Neuronal stem cell (in vitro differentiated cells): ENCODE data around the gene PLEKHF1.

Source experiments
- DNase-seq: peaks from one replicate; pipeline ENCODE4 v3.0.0-alpha.2; 2013; ENCODE audit warnings: low spot score
- H2AFZ ChIP-seq: one replicate; pipeline ENCODE4 v1.6.1; 2013; ENCODE audit warnings: mild to moderate bottlenecking, low read length, inconsistent platforms
- H2AK5ac ChIP-seq: 2 replicates; pipeline ENCODE4 v1.6.1; 2013; ENCODE audit warnings: low read depth, mild to moderate bottlenecking, inconsistent platforms, low read length, moderate library complexity, mixed read lengths
- H2BK120ac ChIP-seq: 2 replicates; pipeline ENCODE4 v1.6.1; 2013; ENCODE audit warnings: low read depth, mild to moderate bottlenecking, inconsistent platforms, low read length, moderate library complexity, mixed read lengths
- H2BK12ac ChIP-seq: one replicate; pipeline ENCODE4 v1.6.1; 2013; ENCODE audit warnings: low read length, inconsistent platforms
- H2BK15ac ChIP-seq: 2 replicates; pipeline ENCODE4 v1.6.1; 2013; ENCODE audit warnings: mild to moderate bottlenecking, low read length, inconsistent platforms, mixed read lengths
- H2BK5ac ChIP-seq: one replicate; pipeline ENCODE4 v1.6.1; 2013; ENCODE audit warnings: inconsistent platforms, mild to moderate bottlenecking, low read length, moderate library complexity
- H3K14ac ChIP-seq: one replicate; pipeline ENCODE4 v1.6.1; 2013; ENCODE audit warnings: low read length, inconsistent platforms
- H3K18ac ChIP-seq: 2 replicates; pipeline ENCODE4 v1.6.1; 2013; ENCODE audit warnings: low read length, inconsistent platforms
- H3K23ac ChIP-seq: 2 replicates; pipeline ENCODE4 v1.6.1; 2013; ENCODE audit warnings: low read depth, mild to moderate bottlenecking, mixed read lengths, low read length, inconsistent platforms; ENCODE audit not compliant: poor library complexity
- H3K27ac ChIP-seq: replicated peaks from 3 replicates; pipeline ENCODE4 v1.5.1; 2013; ENCODE audit warnings: low read length, inconsistent platforms
- H3K27me3 ChIP-seq, 3 experiments: 2 replicates each; pipeline ENCODE4 v1.6.1; 2013; ENCODE audit warnings: low read length in 3 of 3, mild to moderate bottlenecking in 2 of 3, inconsistent platforms in 1 of 3, low read depth in 1 of 3, mixed read lengths in 1 of 3, moderate library complexity in 1 of 3; ENCODE audit not compliant: control insufficient read depth in 3 of 3, insufficient read depth in 3 of 3
- H3K36me3 ChIP-seq, 2 donors: replicated peaks in 1 of 2; 2 replicates each; pipeline ENCODE4 v1.6.1; 2013; ENCODE audit warnings: low read length in 2 of 2; ENCODE audit not compliant: control insufficient read depth in 2 of 2, insufficient read depth in 2 of 2
- H3K4ac ChIP-seq: 2 replicates; pipeline ENCODE4 v1.6.1; 2013; ENCODE audit warnings: inconsistent platforms, mild to moderate bottlenecking, low read length, moderate library complexity
- H3K4me1 ChIP-seq, 2 donors: 1 replicate in 1 of 2; 2 replicates in 1 of 2; pipeline ENCODE4 v1.6.1; 2013; ENCODE audit warnings: low read length in 2 of 2, low read depth in 1 of 2; ENCODE audit not compliant: control insufficient read depth in 2 of 2, insufficient read depth in 1 of 2
- H3K4me2 ChIP-seq: one replicate; pipeline ENCODE4 v1.6.1; 2013; ENCODE audit warnings: mild to moderate bottlenecking, low read length, inconsistent platforms; ENCODE audit not compliant: insufficient read depth, poor library complexity, severe bottlenecking
- H3K4me3 ChIP-seq, 2 donors: 2 replicates each; pipeline ENCODE4 v1.5.1; 2013; ENCODE audit warnings: low read length in 2 of 2, mild to moderate bottlenecking in 2 of 2, inconsistent platforms in 1 of 2, moderate library complexity in 1 of 2
- H3K79me1 ChIP-seq: one replicate; pipeline ENCODE4 v1.6.1; 2013; ENCODE audit warnings: low read depth, mild to moderate bottlenecking, inconsistent platforms, low read length, moderate library complexity
- H3K9ac ChIP-seq: one replicate; pipeline ENCODE4 v1.6.1; 2013; ENCODE audit warnings: mild to moderate bottlenecking, low read depth, low read length, inconsistent platforms; ENCODE audit not compliant: poor library complexity
- H3K9me3 ChIP-seq, 2 donors: replicated peaks in 1 of 2; 2 replicates each; pipeline versions ENCODE3 to v1.6.1; 2013; ENCODE audit warnings: low read length in 2 of 2, mild to moderate bottlenecking in 2 of 2, inconsistent platforms in 1 of 2, low read depth in 1 of 2, mixed read lengths in 1 of 2, moderate library complexity in 1 of 2; ENCODE audit not compliant: control insufficient read depth in 2 of 2, insufficient read depth in 1 of 2
- H4K8ac ChIP-seq: one replicate; pipeline ENCODE4 v1.6.1; 2013; ENCODE audit warnings: low read depth, mild to moderate bottlenecking, inconsistent platforms, low read length, moderate library complexity
- H4K91ac ChIP-seq: one replicate; pipeline ENCODE4 v1.6.1; 2013; ENCODE audit warnings: low read length, low read depth, mild to moderate bottlenecking, inconsistent platforms; ENCODE audit not compliant: poor library complexity
- WGBS, 2 donors: extraction: QIAGEN DNeasy Blood & Tissue Kit; methylation state at CpG; one replicate each; pipeline ENCODE4 v1.1.7; 2013; ENCODE audit warnings: missing lambda C conversion rate in 2 of 2, mixed read lengths in 1 of 2; ENCODE audit not compliant: insufficient read length in 2 of 2, insufficient replicate concordance in 1 of 2; ENCODE audit errors: extremely low coverage in 2 of 2; 5-methylcytosine and 5-hydroxymethylcytosine counted together

The PLEKHF1 gene

DNA sequence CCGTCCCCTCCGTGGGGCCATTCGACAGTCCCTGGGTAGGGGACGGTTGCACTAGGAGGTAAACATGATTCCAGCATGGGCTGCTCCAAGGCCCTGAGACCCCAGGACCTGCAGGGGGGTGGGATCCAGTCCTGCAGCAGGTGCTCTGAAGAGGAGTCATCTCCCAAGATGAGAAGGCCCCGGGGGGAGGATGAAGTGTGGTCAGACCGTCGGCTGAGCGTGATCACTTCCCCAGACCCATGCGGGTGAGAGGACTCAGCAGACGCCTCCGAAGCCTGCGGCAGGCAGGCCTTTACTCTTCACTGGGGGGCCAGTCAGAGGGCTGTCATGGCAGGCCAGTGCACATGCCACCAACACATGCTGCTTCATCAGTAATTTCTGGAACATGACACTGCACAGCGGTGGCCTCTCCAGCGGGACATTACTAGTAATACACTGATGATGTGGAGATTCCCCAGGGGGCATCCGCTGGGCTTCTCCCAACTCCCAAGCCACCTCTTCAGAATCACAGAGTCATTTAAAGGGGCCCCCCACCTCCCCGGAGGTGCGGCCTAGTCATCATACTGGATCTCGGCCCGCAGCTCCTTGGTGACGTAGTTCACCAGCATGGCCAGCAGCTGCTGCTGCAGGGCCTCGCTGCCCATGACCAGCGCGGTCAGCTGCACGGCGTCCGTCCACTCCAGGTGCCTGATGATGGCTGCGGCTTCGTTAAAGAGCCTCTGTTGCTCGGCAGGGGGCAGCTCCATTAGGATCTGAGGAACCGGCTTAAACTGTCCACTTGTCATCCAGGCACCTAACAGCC is 37.1 kb downstream of the PLEKHF1 start:
- Histone ChIP-seq H3K27me3 (no peaks in the 10 kb centered on the region), H2AK5ac (no peak overlapping the region), H3K9ac (no peak overlapping the region), H3K14ac (no peak overlapping the region), H3K9me3 (no peaks in the 10 kb centered on the region), H4K91ac (no peak overlapping the region), H2BK15ac (no peak overlapping the region), H3K4me1 (no peaks in the 10 kb centered on the region), H3K4ac (peak overlapping the region; percentile 23), H3K18ac (no peak overlapping the region), H3K23ac (no peak overlapping the region), H3K4me3 (no peak overlapping the region), H2AFZ (no peak overlapping the region), H2BK5ac (no peak overlapping the region), H2BK120ac (no peak overlapping the region), H3K36me3 (peaks cover 15 to 39% of the 10 kb centered on the region in 2 donors), H4K8ac (no peak overlapping the region), H3K4me2 (no peak overlapping the region), H3K79me1 (peaks cover 2% of the 10 kb centered on the region), H2BK12ac (no peak overlapping the region), H3K27ac (no peak overlapping the region)
- no peak for DNase-seq
- no CpG with 5 or more reads among the region's 30 CpGs for WGBS, 2 donors

DNA sequence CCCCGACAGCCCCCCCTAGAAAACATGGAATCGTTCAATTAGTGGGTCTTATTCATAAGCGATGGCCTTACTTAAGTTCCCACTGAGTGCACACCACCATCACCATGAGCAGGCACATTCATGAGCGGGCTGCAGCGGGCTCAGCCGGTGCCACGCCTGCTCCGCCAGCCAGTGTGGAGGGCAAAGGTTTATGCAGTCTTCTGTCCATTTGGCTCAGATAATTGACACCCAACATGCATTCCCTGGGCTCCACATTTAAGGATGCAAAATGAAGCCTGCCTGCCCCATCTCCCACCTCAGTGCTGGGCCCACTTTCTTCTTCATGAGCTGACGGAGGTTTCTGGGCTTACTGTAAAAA is 37.7 kb downstream of the PLEKHF1 start:
- Histone ChIP-seq H3K27me3 (no peaks in the 10 kb centered on the region), H2BK12ac (no peak overlapping the region), H3K9ac (no peak overlapping the region), H2AK5ac (no peak overlapping the region), H3K4me3 (peak overlapping the region in 1 of 2 donors; percentile 58), H2BK5ac (no peak overlapping the region), H2BK15ac (no peak overlapping the region), H4K8ac (peak overlapping the region; percentile 17), H3K4me1 (no peaks in the 10 kb centered on the region), H3K9me3 (no peaks in the 10 kb centered on the region), H3K14ac (no peak overlapping the region), H3K23ac (no peak overlapping the region), H3K4me2 (no peak overlapping the region), H4K91ac (no peak overlapping the region), H3K79me1 (peaks cover 2% of the 10 kb centered on the region), H3K4ac (no peak overlapping the region), H2AFZ (no peak overlapping the region), H3K36me3 (peaks cover 17 to 43% of the 10 kb centered on the region in 2 donors), H3K27ac (no peak overlapping the region), H2BK120ac (no peak overlapping the region), H3K18ac (no peak overlapping the region)
- no peak for DNase-seq
- WGBS, 2 donors: no CpG with 5 or more reads among the region's 9 CpGs

DNA sequence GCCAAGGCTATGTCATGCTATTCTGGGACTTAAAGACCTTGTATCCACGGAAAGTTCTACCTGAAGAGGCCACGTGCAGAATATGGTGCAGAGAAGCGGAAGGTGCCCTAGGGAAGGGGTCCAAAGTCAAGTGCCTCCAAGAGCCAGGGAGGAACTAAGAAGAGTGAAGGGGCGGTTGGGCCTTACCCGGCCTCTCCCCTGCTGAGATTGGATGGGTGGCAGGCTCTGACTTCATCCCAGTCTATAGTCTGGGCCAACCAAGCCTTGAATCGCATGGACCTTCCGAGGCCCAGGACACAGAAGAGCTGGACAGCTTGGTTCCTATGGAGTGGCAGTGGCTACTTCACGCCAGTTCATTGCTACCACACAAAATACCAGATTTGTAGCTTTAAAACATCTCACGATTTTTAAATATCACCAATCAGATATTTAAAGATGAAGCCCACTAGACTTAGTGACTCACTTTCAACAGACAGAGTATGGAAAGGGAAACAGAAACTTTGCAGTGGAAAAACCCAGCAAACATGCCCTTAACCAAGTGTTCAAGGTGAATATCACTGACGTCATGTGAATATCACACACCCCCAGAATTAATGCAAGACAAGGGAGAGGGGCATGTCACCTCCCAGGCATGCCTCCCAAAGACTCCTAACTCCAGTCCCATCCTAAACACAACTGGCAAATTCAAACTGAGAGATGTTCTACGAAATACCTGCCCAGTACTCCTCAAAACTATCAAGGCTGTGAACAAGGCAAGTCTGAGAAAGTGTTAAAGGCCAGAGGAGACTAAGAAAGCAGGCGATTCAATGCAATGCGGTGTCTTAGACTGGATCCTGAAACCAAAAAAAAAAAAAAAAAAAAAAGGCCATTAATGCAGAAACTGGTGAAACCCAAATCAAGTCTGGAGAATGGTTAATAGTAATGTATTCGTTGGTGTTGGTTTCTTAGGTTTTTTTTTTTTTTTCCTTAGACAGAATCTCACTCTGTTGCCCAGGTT is 39.6 kb downstream of the PLEKHF1 start:
- no peak overlapping the region for H3K18ac ChIP-seq
- H4K8ac ChIP-seq: no peak overlapping the region
- H2AFZ ChIP-seq: no peak overlapping the region
- H3K36me3 ChIP-seq: peaks cover 17 to 50% of the 10 kb centered on the region in 2 donors
- H3K14ac ChIP-seq: no peak overlapping the region
- H4K91ac ChIP-seq: no peak overlapping the region
- H2AK5ac ChIP-seq: no peak overlapping the region
- H2BK5ac ChIP-seq: no peak overlapping the region
- H3K27ac ChIP-seq: no peak overlapping the region
- no peak for DNase-seq
- H3K27me3 ChIP-seq: no peaks in the 10 kb centered on the region
- no peak overlapping the region for H2BK15ac ChIP-seq
- no peak overlapping the region for H3K4ac ChIP-seq
- H3K23ac ChIP-seq: no peak overlapping the region
- H2BK12ac ChIP-seq: no peak overlapping the region
- no peak overlapping the region for H2BK120ac ChIP-seq
- no peak overlapping the region for H3K4me2 ChIP-seq
- no peaks in the 10 kb centered on the region for H3K4me1 ChIP-seq
- H3K9ac ChIP-seq: no peak overlapping the region
- no CpG with 5 or more reads among the region's 14 CpGs for WGBS, 2 donors
- no peak overlapping the region for H3K4me3 ChIP-seq
- H3K79me1 ChIP-seq: peaks cover 2% of the 10 kb centered on the region
- no peaks in the 10 kb centered on the region for H3K9me3 ChIP-seq

DNA sequence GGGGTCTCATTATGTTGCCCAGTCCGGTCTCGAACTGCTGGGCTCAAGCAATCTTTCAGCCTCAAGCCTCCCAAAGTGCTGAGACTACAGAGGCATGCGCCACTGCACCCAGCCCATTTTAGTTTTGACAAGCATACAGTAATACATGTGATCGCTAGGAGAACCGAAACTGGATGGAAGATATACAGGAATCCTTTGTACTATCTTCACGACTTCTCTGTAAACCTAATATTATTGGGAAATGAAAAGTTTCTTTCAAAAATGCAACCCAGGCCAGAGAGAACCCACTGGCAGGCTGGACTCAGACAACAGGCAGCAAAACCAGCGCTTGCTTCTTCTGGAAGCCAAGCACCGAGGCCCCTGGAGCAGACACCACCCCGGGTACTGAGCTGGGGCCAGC is 40.4 kb downstream of the PLEKHF1 start:
- H3K23ac ChIP-seq: no peak overlapping the region
- WGBS, 2 donors: no CpG with 5 or more reads among the region's 9 CpGs
- no peak overlapping the region for H3K4me3 ChIP-seq
- H2AFZ ChIP-seq: no peak overlapping the region
- no peak for DNase-seq
- H3K18ac ChIP-seq: no peak overlapping the region
- H2BK120ac ChIP-seq: no peak overlapping the region
- H2AK5ac ChIP-seq: no peak overlapping the region
- no peak overlapping the region for H2BK5ac ChIP-seq
- no peak overlapping the region for H3K4ac ChIP-seq
- H2BK12ac ChIP-seq: no peak overlapping the region
- no peaks in the 10 kb centered on the region for H3K27me3 ChIP-seq
- no peak overlapping the region for H3K27ac ChIP-seq
- no peak overlapping the region for H3K9ac ChIP-seq
- no peak overlapping the region for H4K91ac ChIP-seq
- peaks cover 17 to 50% of the 10 kb centered on the region in 2 donors for H3K36me3 ChIP-seq
- H3K4me2 ChIP-seq: no peak overlapping the region
- H3K14ac ChIP-seq: no peak overlapping the region
- H3K79me1 ChIP-seq: peaks cover 2% of the 10 kb centered on the region
- H2BK15ac ChIP-seq: no peak overlapping the region
- no peaks in the 10 kb centered on the region for H3K4me1 ChIP-seq
- no peak overlapping the region for H4K8ac ChIP-seq
- H3K9me3 ChIP-seq: no peaks in the 10 kb centered on the region
